ENCODE measurements around the gene CISH.

CISH gene

GRCh38 chr3:50625231-50626182 lies 13.9 kb upstream of the CISH start:
- DNase-seq = no peak
- Mint-ChIP-seq H3K9me3 (no peaks in the 10 kb centered on the region), H3K27me3 (no peaks in the 10 kb centered on the region), H3K27ac (peak overlapping the region; percentile 34), H3K4me1 (peaks cover 89% of the 10 kb centered on the region), H3K4me3 (no peak overlapping the region), H3K36me3 (ENCODE audit: low read depth) (peaks cover 41% of the 10 kb centered on the region)
- ATAC-seq = no peak

GRCh38 chr3:50624634-50625033 lies 13.1 kb upstream of the CISH start:
- no peak for DNase-seq
- Mint-ChIP-seq H3K27ac (peak overlapping the region; percentile 92), H3K36me3 (ENCODE audit: low read depth) (peaks cover 49% of the 10 kb centered on the region), H3K27me3 (no peaks in the 10 kb centered on the region), H3K9me3 (no peaks in the 10 kb centered on the region), H3K4me1 (peaks cover 89% of the 10 kb centered on the region), H3K4me3 (peak overlapping the region; percentile 70)
- ATAC-seq = no peak

- no peaks in the 10 kb centered on the region for H3K27me3 Mint-ChIP-seq
- H3K4me3 Mint-ChIP-seq = peak overlapping the region; percentile 70
- DNase-seq = peak; percentile 72
- peaks cover 52% of the 10 kb centered on the region for H3K36me3 Mint-ChIP-seq (ENCODE audit: low read depth)
- H3K4me1 Mint-ChIP-seq = peaks cover 92% of the 10 kb centered on the region
- no peaks in the 10 kb centered on the region for H3K9me3 Mint-ChIP-seq
- ATAC-seq = peak; percentile 84
- peak overlapping the region; percentile 92 for H3K27ac Mint-ChIP-seq
These were observed 12.4 kb upstream of the CISH start for GRCh38 chr3:50623840-50624474.

- Mint-ChIP-seq H3K4me1 (peaks cover 89% of the 10 kb centered on the region), H3K9me3 (no peaks in the 10 kb centered on the region), H3K4me3 (no peak overlapping the region), H3K27me3 (no peaks in the 10 kb centered on the region), H3K36me3 (ENCODE audit: low read depth) (peaks cover 50% of the 10 kb centered on the region), H3K27ac (peak overlapping the region; percentile 73)
- ATAC-seq (no peak), DNase-seq (no peak)
These were observed 11.3 kb upstream of the CISH start for GRCh38 chr3:50622881-50623280.

GRCh38 chr3:50620820-50621219 lies 9.2 kb upstream of the CISH start:
- peaks cover 77% of the 10 kb centered on the region for H3K4me1 Mint-ChIP-seq
- H3K36me3 Mint-ChIP-seq (ENCODE audit: low read depth) = peaks cover 43% of the 10 kb centered on the region
- no peaks in the 10 kb centered on the region for H3K9me3 Mint-ChIP-seq
- H3K4me3 Mint-ChIP-seq = peak overlapping the region; percentile 84
- ATAC-seq (no peak), DNase-seq (no peak)
- H3K27ac Mint-ChIP-seq = peak overlapping the region; percentile 83
- H3K27me3 Mint-ChIP-seq = no peaks in the 10 kb centered on the region

GRCh38 chr3:50620420-50620819 lies 8.8 kb upstream of the CISH start:
- Mint-ChIP-seq H3K27ac (peak overlapping the region; percentile 83), H3K4me3 (peak overlapping the region; percentile 84), H3K4me1 (peaks cover 77% of the 10 kb centered on the region), H3K27me3 (no peaks in the 10 kb centered on the region), H3K9me3 (no peaks in the 10 kb centered on the region), H3K36me3 (ENCODE audit: low read depth) (peaks cover 43% of the 10 kb centered on the region)
- DNase-seq (no peak), ATAC-seq (no peak)

- Mint-ChIP-seq H3K27ac (peak overlapping the region; percentile 88), H3K36me3 (ENCODE audit: low read depth) (peaks cover 35% of the 10 kb centered on the region), H3K9me3 (no peaks in the 10 kb centered on the region), H3K4me3 (peak overlapping the region; percentile 84), H3K27me3 (no peaks in the 10 kb centered on the region), H3K4me1 (peaks cover 72% of the 10 kb centered on the region)
- ATAC-seq = no peak
- peak; percentile 29 for DNase-seq
These were observed 6.4 kb upstream of the CISH start for GRCh38 chr3:50617911-50618481.

GRCh38 chr3:50617096-50617791 lies 5.7 kb upstream of the CISH start, which contains the start of gene MAPKAPK3:
TSS of gene MAPKAPK3 (plus strand) at chr3:50617151. CDS start at chr3:50617566, 415 bp downstream.
- Mint-ChIP-seq H3K27me3 (no peaks in the 10 kb centered on the region), H3K9me3 (no peaks in the 10 kb centered on the region), H3K4me1 (peaks cover 71% of the 10 kb centered on the region), H3K4me3 (peak within 1 kb of the TSS; percentile 84), H3K27ac (peak within 1 kb of the TSS; percentile 90), H3K36me3 (ENCODE audit: low read depth) (peaks cover 36% of the 10 kb centered on the region)
- ATAC-seq (peak; percentile 0), DNase-seq (peak; percentile 49)

- ATAC-seq = peak; percentile 53
- Mint-ChIP-seq H3K4me3 (peak overlapping the region; percentile 84), H3K4me1 (peaks cover 72% of the 10 kb centered on the region), H3K27me3 (peaks cover 2% of the 10 kb centered on the region), H3K36me3 (ENCODE audit: low read depth) (peaks cover 40% of the 10 kb centered on the region), H3K27ac (peak overlapping the region; percentile 90), H3K9me3 (no peaks in the 10 kb centered on the region)
- peak; percentile 96 for DNase-seq
These were observed 5.2 kb upstream of the CISH start for GRCh38 chr3:50616770-50617095.

- H3K9me3 Mint-ChIP-seq = no peaks in the 10 kb centered on the region
- DNase-seq (peak; percentile 87), ATAC-seq (peak; percentile 26)
- peak overlapping the region; percentile 84 for H3K4me3 Mint-ChIP-seq
- peaks cover 2% of the 10 kb centered on the region for H3K27me3 Mint-ChIP-seq
- peaks cover 72% of the 10 kb centered on the region for H3K4me1 Mint-ChIP-seq
- peaks cover 41% of the 10 kb centered on the region for H3K36me3 Mint-ChIP-seq (ENCODE audit: low read depth)
- H3K27ac Mint-ChIP-seq = peak overlapping the region; percentile 90
These were observed 4.6 kb upstream of the CISH start for GRCh38 chr3:50616003-50616769.

- peaks cover 41% of the 10 kb centered on the region for H3K36me3 Mint-ChIP-seq (ENCODE audit: low read depth)
- peak overlapping the region; percentile 90 for H3K27ac Mint-ChIP-seq
- H3K4me1 Mint-ChIP-seq = peaks cover 64% of the 10 kb centered on the region
- H3K9me3 Mint-ChIP-seq = no peaks in the 10 kb centered on the region
- H3K27me3 Mint-ChIP-seq = peaks cover 2% of the 10 kb centered on the region
- peak overlapping the region; percentile 84 for H3K4me3 Mint-ChIP-seq
- DNase-seq (no peak), ATAC-seq (no peak)
These were observed 3.6 kb upstream of the CISH start for GRCh38 chr3:50615190-50615589.

- no peak for ATAC-seq
- DNase-seq = peak; percentile 19
- Mint-ChIP-seq H3K27me3 (peaks cover 2% of the 10 kb centered on the region), H3K9me3 (no peaks in the 10 kb centered on the region), H3K36me3 (ENCODE audit: low read depth) (peaks cover 51% of the 10 kb centered on the region), H3K4me3 (peak overlapping the region; percentile 100), H3K27ac (peak overlapping the region; percentile 100), H3K4me1 (peaks cover 54% of the 10 kb centered on the region)
These were observed 1.6 kb upstream of the CISH start for GRCh38 chr3:50612970-50613846.

All from activated naive CD8-positive, alpha-beta T cell treated with anti-CD3 and anti-CD28 coated beads, Interleukin-2, amount 50 U/mL, for 24 hours (primary cell).